Mesenchymal stem cell (in vitro differentiated cells and primary cell): Measurements from ENCODE around the gene ARID1B.

Experiments used
- DNase-seq: peaks from one replicate; pipeline ENCODE4 v3.0.0-alpha.2; 2013
- H2AFZ ChIP-seq: one replicate; pipeline ENCODE4 v1.6.1; 2013; ENCODE audit warnings: low read depth, mild to moderate bottlenecking, control low read depth, inconsistent platforms, low read length, moderate library complexity
- H2AK5ac ChIP-seq: 2 replicates; pipeline ENCODE4 v1.6.1; 2013; ENCODE audit warnings: low read length, moderate library complexity, mild to moderate bottlenecking, inconsistent platforms; ENCODE audit not compliant: severe bottlenecking
- H2BK120ac ChIP-seq: one replicate; pipeline ENCODE4 v1.6.1; 2013; ENCODE audit warnings: low read depth, mild to moderate bottlenecking, inconsistent platforms, low read length, moderate library complexity
- H2BK12ac ChIP-seq, 2 experiments: one replicate each; pipeline ENCODE4 v1.6.1; 2013; ENCODE audit warnings: inconsistent platforms in 2 of 2, low read length in 2 of 2, mild to moderate bottlenecking in 2 of 2, moderate library complexity in 2 of 2, control low read depth in 1 of 2
- H2BK15ac ChIP-seq: one replicate; pipeline ENCODE4 v1.6.1; 2013; ENCODE audit warnings: mild to moderate bottlenecking, low read depth, inconsistent platforms; ENCODE audit not compliant: poor library complexity, severe bottlenecking
- H2BK5ac ChIP-seq: 2 replicates; pipeline ENCODE4 v1.6.1; 2013; ENCODE audit warnings: low read depth, mild to moderate bottlenecking, low read length, control low read depth, inconsistent platforms; ENCODE audit not compliant: poor library complexity, severe bottlenecking
- H3K14ac ChIP-seq, 2 experiments: one replicate each; pipeline ENCODE4 v1.6.1; 2013; ENCODE audit warnings: inconsistent platforms in 2 of 2, low read length in 2 of 2, control low read depth in 1 of 2, mild to moderate bottlenecking in 1 of 2, moderate library complexity in 1 of 2
- H3K18ac ChIP-seq, 2 experiments: one replicate each; pipeline ENCODE4 v1.6.1; 2013; ENCODE audit warnings: inconsistent platforms in 2 of 2, low read length in 2 of 2, control low read depth in 1 of 2, low read depth in 1 of 2, mild to moderate bottlenecking in 1 of 2
- H3K23ac ChIP-seq, 2 experiments: one replicate each; pipeline ENCODE4 v1.6.1; 2013; ENCODE audit warnings: inconsistent platforms in 2 of 2, low read length in 2 of 2, mild to moderate bottlenecking in 2 of 2, moderate library complexity in 2 of 2, control low read depth in 1 of 2
- H3K27ac ChIP-seq: 2 replicates; pipeline ENCODE4 v1.5.1; 2013; ENCODE audit warnings: mild to moderate bottlenecking, moderate library complexity, low read length, control low read depth, inconsistent platforms; ENCODE audit not compliant: poor library complexity, severe bottlenecking
- H3K27me3 ChIP-seq, 2 experiments: 2 replicates each; pipeline versions ENCODE4 v1.6.1 to v1.7.0; 2013; ENCODE audit warnings: low read length in 2 of 2, mild to moderate bottlenecking in 2 of 2, moderate library complexity in 2 of 2, control low read depth in 1 of 2, inconsistent platforms in 1 of 2; ENCODE audit not compliant: control insufficient read depth in 1 of 2, insufficient read depth in 1 of 2
- H3K36me3 ChIP-seq, 2 experiments: 2 replicates each; pipeline versions ENCODE4 v1.6.1 to v1.7.0; 2013; ENCODE audit warnings: low read length in 2 of 2, control low read depth in 1 of 2, inconsistent platforms in 1 of 2, low read depth in 1 of 2, mild to moderate bottlenecking in 1 of 2; ENCODE audit not compliant: insufficient read depth in 2 of 2, control insufficient read depth in 1 of 2
- H3K4ac ChIP-seq, 2 experiments: one replicate each; pipeline ENCODE4 v1.6.1; 2013; ENCODE audit warnings: inconsistent platforms in 2 of 2, low read length in 2 of 2, mild to moderate bottlenecking in 2 of 2, moderate library complexity in 2 of 2, control low read depth in 1 of 2, low read depth in 1 of 2
- H3K4me1 ChIP-seq: 2 replicates; pipeline ENCODE4 v1.6.1; 2013; ENCODE audit warnings: low read depth, low read length, control low read depth; ENCODE audit not compliant: control insufficient read depth, insufficient read depth
- H3K4me2 ChIP-seq: 2 replicates; pipeline ENCODE4 v1.6.1; 2013; ENCODE audit warnings: low read length, mild to moderate bottlenecking, inconsistent platforms; ENCODE audit not compliant: poor library complexity, severe bottlenecking
- H3K4me3 ChIP-seq, 2 experiments: 2 replicates each; pipeline versions ENCODE4 v1.5.1 to v1.7.0; 2013; ENCODE audit warnings: low read length in 2 of 2, mild to moderate bottlenecking in 2 of 2, control low read depth in 1 of 2, low read depth in 1 of 2; ENCODE audit not compliant: insufficient read depth in 1 of 2
- H3K79me1 ChIP-seq: replicated peaks from 2 replicates; pipeline ENCODE4 v1.6.1; 2013; ENCODE audit warnings: mild to moderate bottlenecking, control low read depth, low read length, inconsistent platforms; ENCODE audit not compliant: poor library complexity, severe bottlenecking
- H3K9ac ChIP-seq: 2 replicates; pipeline ENCODE4 v1.7.0; 2013; ENCODE audit warnings: mild to moderate bottlenecking, low read length, moderate library complexity
- H3K9me3 ChIP-seq: 2 replicates; pipeline ENCODE4 v1.7.0; 2013; ENCODE audit warnings: mild to moderate bottlenecking, low read length; ENCODE audit not compliant: control insufficient read depth
- H4K8ac ChIP-seq: one replicate; pipeline ENCODE4 v1.6.1; 2013; ENCODE audit warnings: inconsistent platforms, mild to moderate bottlenecking, low read length, moderate library complexity
- H4K91ac ChIP-seq: one replicate; pipeline ENCODE4 v1.6.1; 2013; ENCODE audit warnings: mild to moderate bottlenecking, low read length, inconsistent platforms
- WGBS: methylation state at CpG from one replicate; pipeline ENCODE4 v1.1.7; 2013; ENCODE audit warnings: mixed read lengths; 5-methylcytosine and 5-hydroxymethylcytosine counted together

ARID1B gene

GRCh38 chr6:157128235-157128775 is 351.1 kb downstream of the ARID1B start:
- no peak overlapping the region for H3K4me3 ChIP-seq
- H2AK5ac ChIP-seq = no peak overlapping the region
- H2AFZ ChIP-seq = no peak overlapping the region
- no peak overlapping the region for H2BK120ac ChIP-seq
- H3K79me1 ChIP-seq = peaks cover 31% of the 10 kb centered on the region
- no peaks in the 10 kb centered on the region for H3K27me3 ChIP-seq
- no peak overlapping the region for H4K8ac ChIP-seq
- H3K9me3 ChIP-seq = no peaks in the 10 kb centered on the region
- H3K23ac ChIP-seq = no peak overlapping the region
- H3K4me1 ChIP-seq = peaks cover 2% of the 10 kb centered on the region
- H3K4ac ChIP-seq = no peak overlapping the region
- no peak overlapping the region for H3K9ac ChIP-seq
- H2BK15ac ChIP-seq = no peak overlapping the region
- H4K91ac ChIP-seq = no peak overlapping the region
- no peak overlapping the region for H2BK5ac ChIP-seq
- peaks cover 9 to 28% of the 10 kb centered on the region in 2 experiments for H3K36me3 ChIP-seq
- no peak for DNase-seq
- 95% methylated on average over 4 of the region's 5 CpGs for WGBS
- no peak overlapping the region for H2BK12ac ChIP-seq
- H3K4me2 ChIP-seq = no peak overlapping the region
- H3K14ac ChIP-seq = no peak overlapping the region
- no peak overlapping the region for H3K27ac ChIP-seq
- no peak overlapping the region for H3K18ac ChIP-seq

- 95% methylated on average over 8 of the region's 8 CpGs for WGBS
- no peak overlapping the region for H3K23ac ChIP-seq
- no peaks in the 10 kb centered on the region for H3K9me3 ChIP-seq
- no peak overlapping the region for H2BK120ac ChIP-seq
- H3K4me1 ChIP-seq = peaks cover 7% of the 10 kb centered on the region
- H2BK15ac ChIP-seq = no peak overlapping the region
- H4K91ac ChIP-seq = no peak overlapping the region
- no peak overlapping the region for H3K4me3 ChIP-seq
- H3K27me3 ChIP-seq = no peaks in the 10 kb centered on the region
- H3K18ac ChIP-seq = no peak overlapping the region
- no peak overlapping the region for H3K27ac ChIP-seq
- H3K14ac ChIP-seq = no peak overlapping the region
- DNase-seq = no peak
- no peak overlapping the region for H3K4me2 ChIP-seq
- no peak overlapping the region for H2AFZ ChIP-seq
- no peak overlapping the region for H3K4ac ChIP-seq
- H3K9ac ChIP-seq = no peak overlapping the region
- peaks cover 19% of the 10 kb centered on the region for H3K79me1 ChIP-seq
- H2BK12ac ChIP-seq = no peak overlapping the region
- no peak overlapping the region for H4K8ac ChIP-seq
- H2AK5ac ChIP-seq = no peak overlapping the region
- H2BK5ac ChIP-seq = no peak overlapping the region
- H3K36me3 ChIP-seq = peaks cover 10 to 39% of the 10 kb centered on the region in 2 experiments
These were observed 354.1 kb downstream of the ARID1B start for GRCh38 chr6:157131250-157131649.

- H3K23ac ChIP-seq = no peak overlapping the region
- H3K27ac ChIP-seq = no peak overlapping the region
- H4K8ac ChIP-seq = no peak overlapping the region
- no peak for DNase-seq
- H2AK5ac ChIP-seq = no peak overlapping the region
- H3K9ac ChIP-seq = no peak overlapping the region
- no peak overlapping the region for H3K4ac ChIP-seq
- H2AFZ ChIP-seq = no peak overlapping the region
- no peak overlapping the region for H3K4me2 ChIP-seq
- peaks cover 16 to 48% of the 10 kb centered on the region in 2 experiments for H3K36me3 ChIP-seq
- H3K4me3 ChIP-seq = no peak overlapping the region
- H2BK15ac ChIP-seq = no peak overlapping the region
- H3K27me3 ChIP-seq = no peaks in the 10 kb centered on the region
- no peak overlapping the region for H3K14ac ChIP-seq
- H3K79me1 ChIP-seq = peaks cover 17% of the 10 kb centered on the region
- WGBS = 98% methylated on average over 2 of the region's 2 CpGs
- H4K91ac ChIP-seq = no peak overlapping the region
- H2BK12ac ChIP-seq = no peak overlapping the region
- no peak overlapping the region for H2BK5ac ChIP-seq
- H3K4me1 ChIP-seq = peaks cover 7% of the 10 kb centered on the region
- no peak overlapping the region for H3K18ac ChIP-seq
- no peak overlapping the region for H2BK120ac ChIP-seq
- H3K9me3 ChIP-seq = no peaks in the 10 kb centered on the region
These were observed 356.7 kb downstream of the ARID1B start for GRCh38 chr6:157133856-157134255.

GRCh38 chr6:157134402-157135047 is 357.3 kb downstream of the ARID1B start:
- no peak for DNase-seq
- no peaks in the 10 kb centered on the region for H3K27me3 ChIP-seq
- no peak overlapping the region for H3K9ac ChIP-seq
- no peak overlapping the region for H3K4me3 ChIP-seq
- H3K27ac ChIP-seq = no peak overlapping the region
- no peak overlapping the region for H2BK5ac ChIP-seq
- H4K8ac ChIP-seq = no peak overlapping the region
- H2AK5ac ChIP-seq = no peak overlapping the region
- H3K23ac ChIP-seq = no peak overlapping the region
- peaks cover 7% of the 10 kb centered on the region for H3K4me1 ChIP-seq
- H2BK15ac ChIP-seq = no peak overlapping the region
- H2BK120ac ChIP-seq = no peak overlapping the region
- H3K79me1 ChIP-seq = peaks cover 20% of the 10 kb centered on the region
- H3K18ac ChIP-seq = no peak overlapping the region
- WGBS = 91% methylated on average over 7 of the region's 7 CpGs
- H2AFZ ChIP-seq = no peak overlapping the region
- H3K36me3 ChIP-seq = peaks cover 22 to 48% of the 10 kb centered on the region in 2 experiments
- no peaks in the 10 kb centered on the region for H3K9me3 ChIP-seq
- H3K14ac ChIP-seq = no peak overlapping the region
- no peak overlapping the region for H3K4me2 ChIP-seq
- no peak overlapping the region for H3K4ac ChIP-seq
- H4K91ac ChIP-seq = no peak overlapping the region
- H2BK12ac ChIP-seq = no peak overlapping the region
